MCF 10A (cell line): ENCODE results near the gene FAM236B. TPM values are rescaled to one million over a fixed set of nuclear protein-coding genes. Genes with fewer than 3 reads are reported as not detected.
"Not testable (repeated sequence)": the region's sequence is repeated elsewhere in the genome, so short reads cannot be mapped to it uniquely, and the experiment has no call there.

Source experiments
- BruUV-seq: library from RNA; stranded (reverse); fragments of 400-500 nt; replicated peaks from 2 replicates; lab custom pipeline; 2021; lab: Mats Ljungman, UMichigan
- CTCF ChIA-PET: fragments of 300-600 bp; sonication (Branson Sonifier 250); formaldehyde crosslinking; extraction: SDS; loops from one replicate; lab custom pipeline; 2021; ENCODE audit warnings: antibody characterized with exemption, inconsistent platforms; lab: Yijun Ruan, JAX
- POLR2A ChIA-PET: fragments of 300-600, 350-650 bp; sonication (Branson Sonifier 250); formaldehyde crosslinking; extraction: SDS; loops from one replicate; lab custom pipeline; 2020; ENCODE audit warnings: antibody characterized with exemption, inconsistent platforms; lab: Yijun Ruan, JAX
- DNase-seq: peaks from one replicate; pipeline ENCODE4 v3.0.0-alpha.2; 2018; ENCODE audit not compliant: unreplicated experiment
- H3K27ac Mint-ChIP-seq: one replicate; pipeline ENCODE4 v1.8.0; 2022; ENCODE audit warnings: mild to moderate bottlenecking, low read depth, mixed read lengths; ENCODE audit not compliant: unreplicated experiment
- H3K27me3 Mint-ChIP-seq: one replicate; pipeline ENCODE4 v1.8.0; 2022; ENCODE audit warnings: mixed read lengths; ENCODE audit not compliant: insufficient read depth, unreplicated experiment
- H3K36me3 Mint-ChIP-seq: one replicate; pipeline ENCODE4 v1.8.0; 2022; ENCODE audit warnings: mild to moderate bottlenecking, moderate library complexity, mixed read lengths; ENCODE audit not compliant: insufficient read depth, unreplicated experiment
- H3K4me1 Mint-ChIP-seq: one replicate; pipeline ENCODE4 v1.8.0; 2022; ENCODE audit warnings: mixed read lengths; ENCODE audit not compliant: insufficient read depth, unreplicated experiment
- H3K4me3 Mint-ChIP-seq: one replicate; pipeline ENCODE4 v1.8.0; 2022; ENCODE audit warnings: mild to moderate bottlenecking, moderate library complexity, mixed read lengths; ENCODE audit not compliant: unreplicated experiment
- H3K9me3 Mint-ChIP-seq: one replicate; pipeline ENCODE4 v1.8.0; 2022; ENCODE audit warnings: mixed read lengths; ENCODE audit not compliant: unreplicated experiment
- intact Hi-C: fragments of 100-400 bp; cut with micrococcal nuclease; formaldehyde crosslinking; loops from 2 replicates; pipeline ENCODE4 v1.14.1; 2022
- total RNA-seq: library from RNA; stranded (reverse); gene quantifications from 2 replicates; pipeline ENCODE4 v1.2.3, GENCODE V29; 2022
- TF ChIP-seq, protein P1 (sequence below): fragments of 200-600 bp; IDR thresholded peaks from one replicate; pipeline ENCODE4 v1.8.0; 2022; ENCODE audit warnings: antibody characterized with exemption, mild to moderate bottlenecking; ENCODE audit not compliant: unreplicated experiment

FAM236B gene
- total RNA-seq, 1 experiment from 2014 or later = not detected

DNA sequence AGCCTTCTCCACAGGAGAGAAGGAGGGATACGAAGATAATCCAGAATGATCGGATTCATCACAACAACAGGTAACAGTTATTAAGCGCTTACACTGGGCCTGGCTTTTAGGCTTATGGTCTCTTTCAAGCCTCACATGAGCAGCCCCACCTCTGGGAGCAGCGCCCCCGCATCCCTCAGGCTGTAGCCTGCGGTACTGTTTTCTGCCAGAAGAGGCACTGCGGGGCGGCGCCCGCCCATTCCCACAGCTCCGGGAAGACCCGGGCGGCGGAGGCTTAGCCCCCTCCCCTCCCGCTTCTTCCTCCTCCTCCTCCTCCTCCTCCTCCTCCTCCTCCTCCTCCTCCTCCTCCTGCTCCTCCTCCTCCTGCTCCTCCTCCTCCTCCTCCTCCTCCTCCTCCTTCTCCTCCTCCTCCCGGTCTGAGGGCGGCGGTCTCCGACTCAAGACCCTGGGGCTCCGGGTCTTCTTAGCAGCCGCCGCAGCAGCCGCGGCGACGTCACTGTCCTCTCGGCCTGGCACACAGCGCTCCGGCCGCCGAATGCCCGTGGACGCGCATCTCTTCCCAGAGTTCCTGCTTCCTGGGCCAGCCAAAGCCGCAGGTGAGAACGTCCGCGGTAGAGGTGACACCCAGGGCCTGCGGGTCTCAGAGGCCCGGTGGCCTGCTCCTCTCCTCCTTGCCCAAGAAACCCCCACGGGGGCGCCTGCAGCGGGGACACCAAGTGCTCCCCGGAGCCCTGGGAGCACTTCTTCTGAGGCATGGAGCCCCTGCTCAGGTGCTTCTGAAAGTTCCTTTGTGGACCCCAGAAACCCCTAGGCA, 5.6 kb downstream of the FAM236B start, which contains the start of gene DMRTC1B:
Gene DMRTC1B (plus strand): TSS at position 238 of the 814 bp plus-strand sequence. CDS start 68,246 bp downstream, outside the sequence.
- H3K4me3 Mint-ChIP-seq, POLR2A ChIA-PET, intact Hi-C loops, BruUV-seq, DNase-seq, H3K27ac Mint-ChIP-seq, H3K4me1 Mint-ChIP-seq, H3K27me3 Mint-ChIP-seq, H3K36me3 Mint-ChIP-seq, CTCF ChIA-PET, H3K9me3 Mint-ChIP-seq: not testable (repeated sequence)

DNA sequence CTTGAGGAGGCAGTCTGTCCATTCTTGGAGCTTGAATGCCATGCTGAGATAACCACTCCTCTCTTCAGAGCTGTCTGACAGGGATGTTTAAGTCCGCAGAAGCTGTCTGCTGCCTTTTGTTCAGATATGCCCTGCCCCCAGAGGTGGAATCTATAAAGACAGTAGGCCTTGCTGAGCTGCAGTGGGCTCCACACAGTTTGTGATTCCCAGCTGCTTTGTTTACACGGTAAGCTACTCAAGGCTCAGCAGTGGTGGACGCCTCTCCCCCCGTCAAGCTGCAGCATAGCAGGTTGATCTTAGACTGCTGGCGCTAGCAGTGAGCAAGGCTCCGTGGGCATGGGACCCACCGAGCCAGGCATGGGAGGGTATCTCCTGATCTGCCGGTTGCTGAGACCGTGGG, 22.0 kb downstream of the FAM236B start:
- H3K27ac Mint-ChIP-seq, DNase-seq, CTCF ChIA-PET, H3K4me1 Mint-ChIP-seq, BruUV-seq, POLR2A ChIA-PET, H3K9me3 Mint-ChIP-seq, H3K27me3 Mint-ChIP-seq, H3K36me3 Mint-ChIP-seq, H3K4me3 Mint-ChIP-seq, intact Hi-C loops: not testable (repeated sequence)

DNA sequence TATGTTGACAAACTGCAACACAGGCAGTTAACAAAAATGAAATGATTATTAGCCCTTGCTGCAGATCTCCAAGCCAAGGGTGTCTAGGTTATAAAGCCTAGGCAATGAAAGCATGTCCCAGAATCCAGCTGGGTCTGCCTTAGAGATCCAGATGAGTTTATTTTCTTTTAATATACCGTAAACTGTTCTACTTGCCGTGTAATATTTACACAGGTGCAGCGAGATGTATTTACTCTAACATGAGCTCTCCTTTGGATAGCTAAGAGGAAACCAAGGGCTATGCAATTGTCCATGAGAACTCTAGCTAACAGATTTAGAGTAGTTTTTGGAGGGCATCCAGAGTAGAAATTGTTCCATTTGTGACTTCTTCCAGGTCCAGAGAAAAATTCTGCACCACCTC, 33.9 kb downstream of the FAM236B start:
- POLR2A ChIA-PET, H3K27me3 Mint-ChIP-seq, BruUV-seq, H3K4me3 Mint-ChIP-seq, intact Hi-C loops, H3K36me3 Mint-ChIP-seq, CTCF ChIA-PET, DNase-seq, H3K27ac Mint-ChIP-seq, H3K9me3 Mint-ChIP-seq, H3K4me1 Mint-ChIP-seq: not testable (repeated sequence)

DNA sequence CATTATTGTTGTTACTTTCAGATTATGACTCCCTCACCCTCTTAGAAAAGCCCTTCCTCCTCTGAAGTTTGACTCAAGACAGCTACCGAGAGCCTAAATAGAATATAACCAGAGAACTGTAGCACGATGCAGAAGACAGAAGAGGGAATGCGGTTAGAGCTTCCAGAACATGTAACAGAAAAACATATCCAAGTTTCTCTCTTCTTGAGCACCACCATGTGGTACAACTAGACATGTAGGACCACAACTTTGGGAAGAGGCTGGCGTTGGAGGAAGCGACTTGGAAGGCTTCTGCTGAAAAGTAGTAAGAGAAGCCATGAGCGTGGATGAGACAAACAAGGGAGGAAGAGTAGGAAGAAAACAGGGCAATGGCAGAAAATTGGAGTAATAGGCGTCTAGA, 36.9 kb downstream of the FAM236B start:
- H3K27me3 Mint-ChIP-seq, H3K4me1 Mint-ChIP-seq, H3K36me3 Mint-ChIP-seq, BruUV-seq, H3K4me3 Mint-ChIP-seq, CTCF ChIA-PET, DNase-seq, H3K9me3 Mint-ChIP-seq, POLR2A ChIA-PET, H3K27ac Mint-ChIP-seq, intact Hi-C loops: not testable (repeated sequence)

DNA sequence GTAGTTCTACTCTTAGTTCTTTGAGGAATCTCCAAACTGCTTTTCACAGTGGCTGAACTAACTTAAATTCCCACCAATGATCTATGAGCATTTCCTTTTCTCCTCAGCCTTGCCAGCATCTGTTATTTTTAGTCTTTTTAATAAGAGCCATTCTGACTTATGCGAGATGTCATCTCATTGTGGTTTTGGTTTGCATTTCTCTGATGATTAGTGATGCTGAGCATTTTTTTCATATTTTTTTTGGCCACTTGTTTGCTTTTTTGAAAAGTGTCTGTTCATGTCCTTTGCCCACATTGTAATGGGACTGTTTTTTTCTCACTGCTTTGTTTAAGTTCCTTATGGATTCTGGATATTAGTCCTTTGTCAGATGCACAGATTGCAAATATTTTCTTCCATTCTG, 46.9 kb downstream of the FAM236B start:
- peaks cover 19% of the 10 kb centered on the region for H3K9me3 Mint-ChIP-seq
- no peaks in the 10 kb centered on the region for H3K4me1 Mint-ChIP-seq
- no peak overlapping the region for H3K4me3 Mint-ChIP-seq
- CTCF ChIA-PET = no interaction called here
- POLR2A ChIA-PET = no interaction called here
- H3K27ac Mint-ChIP-seq = no peak overlapping the region
- peaks cover 84% of the 10 kb centered on the region for H3K27me3 Mint-ChIP-seq
- no peak for DNase-seq
- intact Hi-C loops = no loop called here
- TF ChIP-seq, protein P1, sequence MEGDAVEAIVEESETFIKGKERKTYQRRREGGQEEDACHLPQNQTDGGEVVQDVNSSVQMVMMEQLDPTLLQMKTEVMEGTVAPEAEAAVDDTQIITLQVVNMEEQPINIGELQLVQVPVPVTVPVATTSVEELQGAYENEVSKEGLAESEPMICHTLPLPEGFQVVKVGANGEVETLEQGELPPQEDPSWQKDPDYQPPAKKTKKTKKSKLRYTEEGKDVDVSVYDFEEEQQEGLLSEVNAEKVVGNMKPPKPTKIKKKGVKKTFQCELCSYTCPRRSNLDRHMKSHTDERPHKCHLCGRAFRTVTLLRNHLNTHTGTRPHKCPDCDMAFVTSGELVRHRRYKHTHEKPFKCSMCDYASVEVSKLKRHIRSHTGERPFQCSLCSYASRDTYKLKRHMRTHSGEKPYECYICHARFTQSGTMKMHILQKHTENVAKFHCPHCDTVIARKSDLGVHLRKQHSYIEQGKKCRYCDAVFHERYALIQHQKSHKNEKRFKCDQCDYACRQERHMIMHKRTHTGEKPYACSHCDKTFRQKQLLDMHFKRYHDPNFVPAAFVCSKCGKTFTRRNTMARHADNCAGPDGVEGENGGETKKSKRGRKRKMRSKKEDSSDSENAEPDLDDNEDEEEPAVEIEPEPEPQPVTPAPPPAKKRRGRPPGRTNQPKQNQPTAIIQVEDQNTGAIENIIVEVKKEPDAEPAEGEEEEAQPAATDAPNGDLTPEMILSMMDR = no peak
- no TSS peak for BruUV-seq
- H3K36me3 Mint-ChIP-seq = no peaks in the 10 kb centered on the region

DNA sequence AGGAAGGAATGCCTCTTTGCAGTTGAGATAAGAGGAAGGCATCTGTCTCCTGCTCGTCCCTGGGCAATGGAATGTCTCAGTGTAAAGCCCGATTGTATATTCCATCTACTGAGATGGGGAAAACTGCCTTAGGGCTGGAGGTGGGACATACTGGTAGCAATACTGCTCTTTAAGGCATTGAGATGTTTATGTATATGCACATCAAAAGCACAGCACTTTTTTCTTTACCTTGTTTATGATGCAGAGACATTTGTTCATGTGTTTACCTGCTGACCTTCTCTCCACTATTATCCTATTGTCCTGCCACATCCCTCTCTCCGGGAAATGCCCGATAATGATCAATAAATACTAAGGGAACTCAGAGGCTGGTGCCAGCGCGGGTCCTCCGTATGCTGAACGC, 48.8 kb downstream of the FAM236B start:
- H3K27me3 Mint-ChIP-seq = peaks cover 72% of the 10 kb centered on the region
- CTCF ChIA-PET, H3K4me3 Mint-ChIP-seq, BruUV-seq, intact Hi-C loops, H3K4me1 Mint-ChIP-seq, POLR2A ChIA-PET, H3K27ac Mint-ChIP-seq, DNase-seq, H3K36me3 Mint-ChIP-seq: not testable (repeated sequence)
- H3K9me3 Mint-ChIP-seq = peaks cover 19% of the 10 kb centered on the region

Other genes with a start within 250 kb of the FAM236B start
- 26.4 and 26.7 TPM in 2 replicates for gene HDAC8, start 209.8 kb downstream of the FAM236B start, total RNA-seq
- gene PHKA1, start 68.4 kb downstream of the FAM236B start, total RNA-seq = 8.9 and 9.1 TPM in 2 replicates
- not detected in 2 replicates for gene DMRTC1B, start 5.8 kb downstream of the FAM236B start, total RNA-seq
- not detected in 2 replicates for gene FAM236D, start 25.6 kb upstream of the FAM236B start, total RNA-seq
- gene FAM236C, start 130.0 kb upstream of the FAM236B start, total RNA-seq = not detected in 2 replicates
- gene FAM236A, start 155.5 kb upstream of the FAM236B start, total RNA-seq = not detected in 2 replicates
- gene DMRTC1, start 161.2 kb upstream of the FAM236B start, total RNA-seq = not detected in 2 replicates
- gene PABPC1L2B, start 220.3 kb upstream of the FAM236B start, total RNA-seq = not detected in 2 replicates